Breast epithelium (tissue), 4 donors: ENCODE measurements around the gene ACVR2A. TPM values are rescaled to one million over a fixed set of nuclear protein-coding genes. Genes with fewer than 3 reads are reported as not detected.

ENCODE experiments used
- DNase-seq, 2 donors: peaks; one replicate each; pipeline ENCODE4 v3.0.0-alpha.2; 2019; ENCODE audit warnings: low spot score in 2 of 2
- H3K27ac ChIP-seq, 2 donors: fragments of 200-600 bp; sonication (generic) in 1 of 2; one replicate each; pipeline ENCODE4 v1.5.1; 2016 to 2019; ENCODE audit warnings: mild to moderate bottlenecking in 1 of 2
- H3K27me3 ChIP-seq, 2 donors: fragments of 200-600 bp; sonication (generic) in 1 of 2; one replicate each; pipeline versions ENCODE4 v1.5.1 to v1.6.0; 2017 to 2019; ENCODE audit warnings: control low read depth in 1 of 2, mild to moderate bottlenecking in 1 of 2
- H3K36me3 ChIP-seq: fragments of 200-600 bp; one replicate; pipeline ENCODE4 v1.5.1; 2019
- H3K4me1 ChIP-seq, 2 donors: fragments of 200-600 bp; sonication (generic); one replicate each; pipeline ENCODE4 v1.5.1; 2016 to 2019; ENCODE audit warnings: control low read depth in 1 of 2
- H3K4me3 ChIP-seq, 3 donors: fragments of 200-600 bp; sonication (generic); 1 replicate in 2 of 3; 2 replicates in 1 of 3; pipeline ENCODE4 v1.5.1; 2016 to 2019; ENCODE audit warnings: mild to moderate bottlenecking in 3 of 3, moderate library complexity in 2 of 3
- H3K9me3 ChIP-seq, 2 donors: fragments of 200-600 bp; sonication (generic) in 1 of 2; one replicate each; pipeline ENCODE4 v1.5.1; 2016 to 2019; ENCODE audit warnings: control low read depth in 1 of 2
- CTCF ChIP-seq, 3 donors: fragments of 450-650 bp; IDR thresholded peaks; one replicate each; pipeline ENCODE4 v1.5.1; 2016 to 2017; ENCODE audit warnings: antibody characterized with exemption in 3 of 3, mild to moderate bottlenecking in 3 of 3, moderate library complexity in 3 of 3
- POLR2A ChIP-seq: fragments of 450-650 bp; IDR thresholded peaks from one replicate; pipeline ENCODE4 v1.6.1; 2016; ENCODE audit warnings: antibody characterized with exemption, mild to moderate bottlenecking, moderate library complexity
- POLR2AphosphoS5 ChIP-seq, 3 donors: sonication (generic); formaldehyde crosslinking; IDR thresholded peaks; one replicate each; pipeline ENCODE4 v1.6.1; 2017; ENCODE audit warnings: antibody characterized with exemption in 3 of 3
- intact Hi-C: fragments of 100-400 bp; cut with DNase I; formaldehyde crosslinking; loops from one replicate; pipeline ENCODE4 v1.15.1; 2023; ENCODE audit warnings: low total_unique reads
- total RNA-seq, 3 donors: library from RNA; depleted of rRNA; stranded (reverse); fragments of >200 nt; gene quantifications; one replicate each; pipeline ENCODE4 v1.1.0, GENCODE V29; 2016

Gene ACVR2A
- total RNA-seq, 3 donors from 2014 or later, result 14.9 to 39.8 (median 26.5) TPM

GRCh38 chr2:147904051-147904450 is 59.2 kb downstream of the ACVR2A start:
- no peak overlapping the region for H3K27ac ChIP-seq
- no peak for DNase-seq
- H3K9me3 ChIP-seq, result no peaks in the 10 kb centered on the region
- H3K4me1 ChIP-seq, result no peaks in the 10 kb centered on the region
- intact Hi-C loops, result loop anchor here (5.0 kb wide), 1 partner anchor 812 kb away; no protein-coding TSS in a partner anchor
- H3K27me3 ChIP-seq, result no peaks in the 10 kb centered on the region
- H3K36me3 ChIP-seq, result no peaks in the 10 kb centered on the region
- TF ChIP-seq POLR2A (no peak), CTCF (IDR thresholded peaks at IDR 0.05) (no peak), POLR2AphosphoS5 (IDR thresholded peaks at IDR 0.05) (no peak)
- no peak overlapping the region for H3K4me3 ChIP-seq

- no peaks in the 10 kb centered on the region for H3K4me1 ChIP-seq
- no peak overlapping the region for H3K27ac ChIP-seq
- H3K27me3 ChIP-seq, result no peaks in the 10 kb centered on the region
- no peak for TF ChIP-seq POLR2AphosphoS5 (IDR thresholded peaks at IDR 0.05)
- H3K36me3 ChIP-seq, result no peaks in the 10 kb centered on the region
- DNase-seq, result no peak
- H3K4me3 ChIP-seq, result no peak overlapping the region
- H3K9me3 ChIP-seq, result no peaks in the 10 kb centered on the region
- intact Hi-C loops, result no loop called here
Measured at GRCh38 chr2:147909178-147909577, 64.3 kb downstream of the ACVR2A start.

GRCh38 chr2:147910990-147911473 is 66.2 kb downstream of the ACVR2A start:
- intact Hi-C loops, result loop anchor here (2.0 kb wide), 1 partner anchor 988 kb away; no protein-coding TSS in a partner anchor
- DNase-seq, result no peak

GRCh38 chr2:147913701-147914480 is 69.1 kb downstream of the ACVR2A start:
- TF ChIP-seq CTCF (IDR thresholded peaks at IDR 0.05) (no peak), POLR2A (no peak), POLR2AphosphoS5 (IDR thresholded peaks at IDR 0.05) (no peak)
- no peak overlapping the region for H3K4me3 ChIP-seq
- no peaks in the 10 kb centered on the region for H3K27me3 ChIP-seq
- no peaks in the 10 kb centered on the region for H3K4me1 ChIP-seq
- no peaks in the 10 kb centered on the region for H3K9me3 ChIP-seq
- DNase-seq, result no peak
- intact Hi-C loops, result no loop called here
- no peak overlapping the region for H3K27ac ChIP-seq
- H3K36me3 ChIP-seq, result no peaks in the 10 kb centered on the region

More at GRCh38 chr2:147910990-147911473, 66.2 kb downstream of the ACVR2A start:
- Histone ChIP-seq H3K9me3 (no peaks in the 10 kb centered on the region), H3K27me3 (no peaks in the 10 kb centered on the region), H3K4me1 (no peaks in the 10 kb centered on the region), H3K36me3 (no peaks in the 10 kb centered on the region), H3K4me3 (no peak overlapping the region), H3K27ac (peak overlapping the region in 1 of 2 donors; percentile 16)
- TF ChIP-seq POLR2A (no peak), POLR2AphosphoS5 (IDR thresholded peaks at IDR 0.05) (no peak), CTCF (IDR thresholded peaks at IDR 0.05) (peak; percentile 62 to 78 (median 66))

GRCh38 chr2:147916067-147916466 is 71.2 kb downstream of the ACVR2A start:
- H3K27ac ChIP-seq, result no peak overlapping the region
- no peaks in the 10 kb centered on the region for H3K9me3 ChIP-seq
- intact Hi-C loops, result no loop called here
- no peak overlapping the region for H3K4me3 ChIP-seq
- no peaks in the 10 kb centered on the region for H3K27me3 ChIP-seq
- TF ChIP-seq POLR2AphosphoS5 (IDR thresholded peaks at IDR 0.05), result no peak
- TF ChIP-seq POLR2A, result no peak
- no peak for TF ChIP-seq CTCF (IDR thresholded peaks at IDR 0.05)
- H3K4me1 ChIP-seq, result no peaks in the 10 kb centered on the region
- H3K36me3 ChIP-seq, result no peaks in the 10 kb centered on the region
- no peak for DNase-seq
